KOPT-K1 (cell line): ENCODE results near the gene P2RY2.

ENCODE experiments used
- H3K27ac ChIP-seq: fragments of 200-600 bp; sonication (generic); 2 replicates; pipeline ENCODE4 v1.5.1; 2016; ENCODE audit warnings: antibody characterized with exemption, mild to moderate bottlenecking, low read depth, low read length; ENCODE audit not compliant: poor library complexity, severe bottlenecking
- H3K36me3 ChIP-seq: fragments of 200-600 bp; sonication (generic); 2 replicates; pipeline ENCODE4 v1.5.1; 2017; ENCODE audit warnings: antibody characterized with exemption, mild to moderate bottlenecking, low read length, moderate library complexity; ENCODE audit not compliant: insufficient read depth
- H3K9me3 ChIP-seq: fragments of 200-600 bp; sonication (generic); 2 replicates; pipeline ENCODE4 v1.5.1; 2017; ENCODE audit warnings: antibody characterized with exemption, low read length, mild to moderate bottlenecking; ENCODE audit not compliant: insufficient read depth, poor library complexity, severe bottlenecking

P2RY2 gene

DNA sequence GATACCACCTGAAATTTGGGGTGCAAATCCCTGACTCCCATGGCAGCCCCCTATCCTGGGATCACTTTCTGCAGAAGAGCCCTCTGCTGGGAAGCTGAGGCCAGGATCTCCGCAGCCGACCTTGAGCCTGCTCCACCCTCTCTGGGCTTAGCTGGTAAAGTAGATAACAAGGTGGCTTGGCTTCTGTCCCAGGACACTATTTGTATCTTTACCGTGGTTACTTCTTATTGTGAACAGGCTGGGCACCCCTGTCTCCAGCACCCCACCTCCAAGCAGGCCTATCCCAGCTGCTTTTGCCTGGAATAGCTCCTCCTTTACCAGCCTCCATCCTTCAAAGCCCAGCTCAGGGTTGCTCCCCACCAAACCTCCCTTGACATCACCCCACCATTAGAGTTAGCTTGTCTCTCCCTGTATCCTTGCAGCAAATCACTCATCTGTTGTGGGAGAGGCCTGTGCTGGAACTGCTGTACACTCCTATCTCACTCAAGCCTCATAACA lies 35.2 kb upstream of the P2RY2 start:
- Histone ChIP-seq H3K9me3 (no peaks in the 10 kb centered on the region), H3K27ac (no peak overlapping the region), H3K36me3 (no peaks in the 10 kb centered on the region)

DNA sequence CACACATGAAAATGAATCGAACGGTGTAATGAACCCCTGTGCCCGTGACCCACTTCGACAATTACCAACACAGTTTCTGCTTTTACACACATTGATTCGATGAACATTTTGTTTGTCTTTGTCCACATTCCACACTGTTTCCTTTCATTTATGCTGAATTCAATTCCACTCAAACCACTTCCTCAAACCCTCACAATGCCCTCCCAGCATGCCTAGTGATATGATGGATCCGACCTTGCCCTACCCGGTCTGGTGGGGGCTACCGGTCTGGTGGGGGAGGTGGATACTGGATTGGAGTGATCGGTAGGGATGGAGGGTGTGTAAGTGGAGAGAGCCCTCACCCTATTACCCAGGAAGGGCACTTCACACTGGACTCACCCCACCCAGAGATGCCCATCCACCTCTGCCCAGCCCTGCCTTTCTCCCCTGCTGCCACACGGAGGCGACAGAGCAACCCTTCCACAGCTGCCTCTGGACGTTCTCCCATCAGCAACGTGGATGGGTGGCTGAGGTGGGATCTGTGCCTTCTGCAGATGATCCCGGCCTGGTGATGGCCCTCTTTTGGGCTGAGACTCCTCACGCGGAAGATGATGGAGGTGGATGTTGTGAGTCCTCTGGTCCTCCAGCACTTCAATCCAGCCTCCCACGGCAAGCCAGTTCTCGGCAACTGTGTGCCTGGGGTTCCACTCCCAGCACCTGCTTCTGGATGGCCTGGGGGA lies 33.0 kb upstream of the P2RY2 start:
- Histone ChIP-seq H3K36me3 (no peaks in the 10 kb centered on the region), H3K9me3 (no peaks in the 10 kb centered on the region), H3K27ac (no peak overlapping the region)

DNA sequence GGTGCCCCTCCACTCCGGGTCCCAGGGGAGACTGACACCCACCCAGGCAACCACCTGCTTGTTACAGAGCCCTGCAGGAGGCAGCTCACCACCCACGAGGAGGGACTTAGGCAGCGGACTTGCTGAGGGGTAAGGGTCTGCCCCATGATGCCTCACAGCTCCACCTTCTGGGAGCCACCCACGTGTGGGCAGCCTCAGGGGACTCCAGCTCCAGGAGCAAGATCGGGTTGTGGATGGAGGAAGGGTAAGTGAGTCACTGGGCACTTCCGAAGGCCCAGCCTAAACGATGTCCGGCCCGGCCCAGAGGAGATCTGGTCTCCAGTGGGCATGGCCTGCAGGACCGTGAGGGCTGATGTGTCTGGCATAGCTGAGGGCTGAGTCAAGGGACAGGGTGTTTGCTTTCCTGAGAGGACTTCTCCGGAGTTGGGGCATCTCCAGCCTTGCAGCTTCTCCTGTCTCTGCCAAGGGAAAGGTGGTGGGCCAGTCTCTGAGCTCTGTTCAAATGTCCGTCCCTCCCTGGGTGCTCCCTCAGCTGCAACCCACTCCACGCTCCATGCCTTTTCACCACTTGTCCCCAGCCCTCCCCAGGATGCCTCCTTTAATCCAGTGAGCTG lies 32.3 kb upstream of the P2RY2 start:
- Histone ChIP-seq H3K9me3 (no peaks in the 10 kb centered on the region), H3K36me3 (no peaks in the 10 kb centered on the region), H3K27ac (no peak overlapping the region)

DNA sequence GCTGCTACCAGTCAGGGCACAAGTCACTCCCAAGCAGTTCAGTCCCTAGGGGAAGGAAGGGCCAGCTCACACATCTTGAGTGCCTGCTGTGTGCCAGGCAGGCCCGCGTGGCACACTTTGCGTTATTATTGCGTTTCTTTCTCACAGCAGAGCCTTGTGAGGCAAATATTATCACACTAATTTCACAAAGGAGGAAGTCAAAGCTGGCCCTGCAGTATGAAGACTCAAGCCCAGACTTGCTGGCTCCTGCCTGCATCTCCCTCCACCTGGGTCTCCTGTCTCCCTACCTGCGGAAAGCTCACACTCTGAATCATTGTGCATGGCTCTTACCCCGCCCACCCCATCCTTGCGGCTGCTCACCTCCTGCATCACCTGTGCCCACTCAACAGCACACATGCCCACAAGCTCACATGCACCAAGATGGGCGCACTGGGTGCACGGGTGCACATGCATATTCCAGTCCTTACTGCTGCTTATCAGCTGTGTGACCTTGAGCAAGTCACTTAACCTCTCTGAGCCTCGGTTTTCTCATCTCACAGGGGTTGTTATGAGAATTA lies 31.7 kb upstream of the P2RY2 start:
- no peaks in the 10 kb centered on the region for H3K9me3 ChIP-seq
- no peaks in the 10 kb centered on the region for H3K36me3 ChIP-seq
- H3K27ac ChIP-seq, result no peak overlapping the region

DNA sequence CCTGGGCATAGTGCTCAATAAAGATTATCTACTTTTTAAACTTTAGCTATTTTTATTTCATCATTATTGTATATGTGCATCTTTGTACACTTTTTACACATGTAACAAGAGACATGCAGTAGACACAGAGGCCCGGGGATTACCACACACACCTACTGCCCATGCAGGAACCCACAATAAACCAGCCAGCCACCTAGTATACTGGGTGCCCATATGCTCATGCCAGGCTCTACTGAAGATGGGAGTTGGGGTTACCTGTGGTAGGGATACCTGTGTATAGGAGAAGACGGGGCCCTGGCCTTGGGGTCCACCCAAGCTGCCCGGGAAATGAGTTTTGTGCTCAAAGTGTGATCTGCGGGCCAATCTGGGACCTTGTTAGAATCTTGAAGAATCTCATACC lies 31.2 kb upstream of the P2RY2 start:
- Histone ChIP-seq H3K27ac (no peak overlapping the region), H3K36me3 (no peaks in the 10 kb centered on the region), H3K9me3 (no peaks in the 10 kb centered on the region)

DNA sequence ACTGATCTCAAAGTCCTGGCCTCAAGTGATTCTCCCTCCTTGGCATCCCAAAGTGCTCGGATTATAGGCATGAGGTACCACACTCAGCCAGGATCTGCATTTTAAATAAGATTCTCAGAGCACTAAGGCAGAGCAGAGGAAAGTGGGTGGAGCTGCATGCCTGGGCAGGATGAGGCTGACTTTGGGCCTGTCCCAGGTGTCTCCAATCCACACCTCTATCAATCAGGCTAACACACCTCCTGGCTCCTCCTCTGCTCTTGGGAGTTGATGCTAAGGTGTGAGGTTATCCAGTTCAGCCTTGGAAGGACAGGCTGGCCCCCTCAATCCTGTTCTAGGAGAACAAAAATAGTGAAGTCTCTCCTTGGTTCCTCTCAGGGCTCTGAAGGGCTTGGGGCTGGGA lies 30.2 kb upstream of the P2RY2 start:
- no peak overlapping the region for H3K27ac ChIP-seq
- no peaks in the 10 kb centered on the region for H3K9me3 ChIP-seq
- H3K36me3 ChIP-seq, result no peaks in the 10 kb centered on the region

DNA sequence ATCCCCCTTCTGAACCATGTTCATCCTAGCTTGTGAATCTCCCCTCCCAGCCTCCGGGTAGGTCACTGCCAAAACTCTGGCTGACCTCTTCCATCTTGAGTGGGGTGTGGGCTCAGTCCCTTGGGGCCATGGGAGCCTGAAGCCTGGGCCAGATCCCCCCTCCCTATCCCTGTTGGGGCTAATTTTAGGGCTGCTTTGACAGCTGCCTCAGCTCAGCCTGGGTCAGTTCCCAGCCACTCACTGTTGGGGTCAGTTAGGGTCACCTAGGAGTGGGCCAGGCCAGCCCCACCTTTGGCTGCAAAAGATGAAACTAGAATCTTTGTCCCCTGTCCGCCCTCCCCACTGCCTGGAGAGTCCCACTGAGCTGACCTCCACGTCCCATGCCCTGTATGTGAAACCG lies 29.8 kb upstream of the P2RY2 start:
- no peaks in the 10 kb centered on the region for H3K36me3 ChIP-seq
- H3K27ac ChIP-seq, result no peak overlapping the region
- H3K9me3 ChIP-seq, result no peaks in the 10 kb centered on the region

DNA sequence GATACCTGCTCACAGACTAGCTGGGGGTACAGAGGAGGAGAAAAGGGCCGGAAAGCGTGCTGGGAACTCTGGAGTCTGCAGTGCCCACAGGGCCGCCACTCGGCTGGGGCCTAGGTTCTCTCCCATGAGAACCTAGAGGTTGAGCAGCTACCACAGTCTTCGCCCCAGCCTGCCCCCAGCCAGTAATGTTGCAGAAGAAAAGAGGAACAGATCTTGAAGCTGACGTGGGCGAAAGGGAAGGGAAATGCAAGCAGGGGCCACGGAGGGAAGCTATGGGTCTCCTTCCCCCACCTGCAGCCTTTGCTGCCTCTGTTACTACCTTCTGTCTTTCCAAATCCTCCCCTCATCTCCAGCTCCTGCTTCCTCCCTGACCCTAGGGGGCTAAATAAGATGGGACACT lies 28.8 kb upstream of the P2RY2 start:
- H3K9me3 ChIP-seq, result no peaks in the 10 kb centered on the region
- H3K36me3 ChIP-seq, result no peaks in the 10 kb centered on the region
- no peak overlapping the region for H3K27ac ChIP-seq

DNA sequence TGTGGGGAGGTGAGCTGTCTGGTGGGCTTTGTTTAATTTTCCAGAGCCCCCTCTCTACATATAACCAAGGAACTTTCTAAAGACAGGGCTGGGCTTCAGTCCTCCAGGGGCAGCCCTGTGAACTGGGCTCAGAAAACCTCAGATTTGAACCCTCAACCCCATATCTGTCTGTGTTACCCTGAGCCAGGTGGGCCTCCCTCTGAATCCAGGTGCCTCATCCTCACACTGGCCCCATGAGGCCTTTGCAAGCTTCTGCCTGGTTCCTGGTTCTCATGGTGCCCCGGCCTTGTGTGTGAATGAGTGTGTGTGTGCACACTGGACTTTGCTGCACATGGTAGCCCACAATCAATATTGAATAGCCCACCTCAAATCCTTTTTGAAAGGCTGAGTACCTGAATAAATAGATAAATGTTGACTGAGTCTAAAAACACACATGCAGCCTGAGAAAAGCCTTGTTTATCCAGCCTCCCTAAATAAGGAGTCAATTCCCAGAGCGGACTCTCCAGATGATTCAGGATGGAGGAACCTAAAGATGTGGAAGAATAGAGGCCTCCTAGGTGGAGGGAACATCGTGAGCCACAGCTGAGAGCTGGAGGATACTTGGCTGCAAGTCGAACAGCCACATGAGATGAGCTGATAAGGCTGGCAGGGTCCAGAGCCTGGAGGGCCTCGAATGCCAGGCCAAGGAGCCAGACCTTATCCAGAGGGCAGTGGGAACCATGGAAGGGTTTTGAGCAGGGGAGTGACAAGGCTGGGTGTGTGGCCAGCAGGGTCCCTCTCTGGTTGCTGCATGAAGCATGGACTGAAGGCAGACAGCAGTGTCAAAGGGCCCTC lies 28.1 kb upstream of the P2RY2 start:
- Histone ChIP-seq H3K27ac (no peak overlapping the region), H3K9me3 (no peaks in the 10 kb centered on the region), H3K36me3 (no peaks in the 10 kb centered on the region)

DNA sequence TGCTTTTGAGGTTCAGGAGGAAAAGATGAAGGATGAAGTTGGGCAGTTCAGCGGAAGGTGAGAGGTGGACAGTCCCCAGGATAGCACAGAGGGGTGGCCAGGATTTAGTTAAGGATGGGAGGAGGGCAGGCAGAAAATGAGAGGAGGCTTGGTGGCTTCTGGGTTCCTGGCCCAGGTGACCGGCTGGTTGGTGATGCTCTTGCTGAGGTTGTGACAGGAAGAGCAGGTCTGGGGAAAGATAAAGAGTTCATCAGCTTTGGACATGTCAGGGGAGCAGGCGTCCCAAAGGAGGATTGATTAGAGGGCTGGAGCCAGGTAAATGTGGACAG lies 27.6 kb upstream of the P2RY2 start:
- Histone ChIP-seq H3K27ac (no peak overlapping the region), H3K9me3 (no peaks in the 10 kb centered on the region), H3K36me3 (no peaks in the 10 kb centered on the region)

DNA sequence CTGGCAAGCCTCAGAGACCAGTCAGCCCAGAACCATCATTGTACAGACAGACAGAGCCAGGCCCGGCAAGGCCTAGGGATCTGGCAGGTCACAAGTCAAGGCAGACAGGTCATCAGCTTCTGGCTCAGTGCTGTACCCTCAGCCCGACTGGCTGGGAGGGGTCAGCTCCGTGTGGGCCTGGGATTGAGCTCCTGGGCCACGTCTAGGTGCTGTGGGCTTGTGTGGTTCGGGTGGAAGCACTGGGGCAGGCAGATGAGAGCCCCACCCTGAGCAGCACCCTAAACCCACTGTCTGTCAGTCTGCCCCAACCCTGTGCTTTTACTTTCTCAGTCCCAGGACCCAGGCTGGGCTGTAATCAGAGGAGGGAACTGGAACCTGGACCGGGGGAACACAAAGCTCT lies 26.9 kb upstream of the P2RY2 start:
- H3K9me3 ChIP-seq, result no peaks in the 10 kb centered on the region
- H3K27ac ChIP-seq, result no peak overlapping the region
- H3K36me3 ChIP-seq, result no peaks in the 10 kb centered on the region

DNA sequence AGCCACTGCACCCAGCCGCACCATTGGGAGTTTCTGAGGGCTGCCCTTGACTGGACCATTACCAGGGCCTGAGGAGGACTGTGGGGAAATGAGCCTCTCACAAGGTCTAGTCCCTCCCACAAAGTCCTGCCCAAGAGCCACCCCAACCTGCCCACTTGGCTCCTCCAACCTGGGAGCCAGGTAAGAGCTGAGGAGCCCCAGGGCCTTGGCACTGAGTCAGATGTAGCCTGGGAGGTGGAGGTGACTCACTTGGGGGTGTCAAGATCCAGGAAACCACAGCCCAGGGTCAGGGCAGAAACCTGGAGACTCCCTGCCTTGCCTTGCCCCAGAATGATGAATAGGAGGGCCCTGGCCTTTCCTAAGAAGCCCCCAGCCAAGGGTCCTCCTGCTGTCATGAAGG lies 25.8 kb upstream of the P2RY2 start:
- Histone ChIP-seq H3K27ac (no peak overlapping the region), H3K36me3 (no peaks in the 10 kb centered on the region), H3K9me3 (no peaks in the 10 kb centered on the region)

DNA sequence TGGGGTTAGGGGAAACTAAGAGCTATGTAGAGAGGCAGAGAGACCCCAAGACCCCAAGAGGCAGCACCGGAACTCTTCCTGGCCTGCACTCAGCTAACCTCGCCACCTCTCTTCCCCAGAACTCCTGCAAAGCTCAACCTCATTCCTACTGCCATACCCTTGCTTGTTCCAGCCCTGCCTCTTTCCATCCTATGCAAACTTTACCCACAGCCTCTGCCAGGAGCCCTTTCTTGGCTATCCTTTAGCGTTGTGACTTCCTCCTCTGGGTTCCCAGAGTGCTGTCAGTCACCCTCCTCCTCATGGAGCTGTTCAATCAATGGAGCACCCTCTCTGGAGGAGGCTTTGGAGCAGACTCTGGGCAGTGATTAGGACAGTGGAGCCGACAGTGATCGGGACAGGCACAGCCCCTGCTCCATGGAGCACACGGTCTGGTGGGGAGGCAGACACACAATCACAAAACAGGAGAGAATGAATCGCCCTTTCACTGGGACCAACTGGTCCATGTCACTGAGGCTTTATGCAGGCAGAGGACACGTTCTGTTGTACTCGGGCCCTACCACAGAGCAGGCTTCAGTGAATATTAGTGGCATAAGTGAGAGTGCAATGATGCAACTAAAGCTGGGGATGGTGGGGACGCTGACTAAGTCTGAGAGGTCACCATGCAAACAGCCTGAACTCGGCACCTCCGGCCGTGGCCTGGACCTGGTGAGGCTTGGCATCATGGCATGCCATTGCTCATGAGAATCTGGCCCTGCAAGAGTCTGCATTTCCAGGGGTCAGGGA lies 24.6 kb upstream of the P2RY2 start:
- no peak overlapping the region for H3K27ac ChIP-seq

DNA sequence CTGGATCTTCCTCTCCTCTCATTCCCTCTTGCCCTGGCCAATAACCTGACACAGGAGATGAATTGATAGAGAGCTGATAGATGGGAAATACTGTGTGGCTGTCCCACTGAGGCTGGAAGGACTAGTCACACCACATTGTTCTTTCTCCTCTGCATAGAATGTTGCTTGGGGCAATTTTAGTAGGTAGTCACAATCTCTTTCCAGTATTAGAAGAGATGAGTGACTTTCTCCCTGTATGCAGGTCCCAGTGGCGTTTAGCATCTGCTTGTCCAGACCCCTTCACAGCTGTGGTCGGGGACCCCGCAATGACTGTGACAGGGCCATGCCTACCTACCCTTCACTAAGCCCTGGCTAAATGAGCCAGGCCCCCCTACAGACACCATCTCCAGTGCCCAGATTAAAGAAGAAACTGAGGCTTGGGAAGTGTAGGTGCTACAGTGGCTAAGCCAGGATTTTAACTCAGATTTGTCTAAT lies 24.0 kb upstream of the P2RY2 start:
- no peaks in the 10 kb centered on the region for H3K9me3 ChIP-seq
- H3K36me3 ChIP-seq, result no peaks in the 10 kb centered on the region
- H3K27ac ChIP-seq, result no peak overlapping the region

More for the DNA sequence above, 24.6 kb upstream of the P2RY2 start:
- H3K9me3 ChIP-seq, result no peaks in the 10 kb centered on the region
- H3K36me3 ChIP-seq, result no peaks in the 10 kb centered on the region
